AML-193 (cell line): ENCODE results near the gene DAZ4.
"Not testable (repeated sequence)": the region's sequence is repeated elsewhere in the genome, so short reads cannot be mapped to it uniquely, and the experiment has no call there.

Experiments used
- DNase-seq, 2 experiments: peaks; one replicate each; lab custom pipeline; 2025; lab: John Stamatoyannopoulos, UW

The DAZ4 gene, protein sequence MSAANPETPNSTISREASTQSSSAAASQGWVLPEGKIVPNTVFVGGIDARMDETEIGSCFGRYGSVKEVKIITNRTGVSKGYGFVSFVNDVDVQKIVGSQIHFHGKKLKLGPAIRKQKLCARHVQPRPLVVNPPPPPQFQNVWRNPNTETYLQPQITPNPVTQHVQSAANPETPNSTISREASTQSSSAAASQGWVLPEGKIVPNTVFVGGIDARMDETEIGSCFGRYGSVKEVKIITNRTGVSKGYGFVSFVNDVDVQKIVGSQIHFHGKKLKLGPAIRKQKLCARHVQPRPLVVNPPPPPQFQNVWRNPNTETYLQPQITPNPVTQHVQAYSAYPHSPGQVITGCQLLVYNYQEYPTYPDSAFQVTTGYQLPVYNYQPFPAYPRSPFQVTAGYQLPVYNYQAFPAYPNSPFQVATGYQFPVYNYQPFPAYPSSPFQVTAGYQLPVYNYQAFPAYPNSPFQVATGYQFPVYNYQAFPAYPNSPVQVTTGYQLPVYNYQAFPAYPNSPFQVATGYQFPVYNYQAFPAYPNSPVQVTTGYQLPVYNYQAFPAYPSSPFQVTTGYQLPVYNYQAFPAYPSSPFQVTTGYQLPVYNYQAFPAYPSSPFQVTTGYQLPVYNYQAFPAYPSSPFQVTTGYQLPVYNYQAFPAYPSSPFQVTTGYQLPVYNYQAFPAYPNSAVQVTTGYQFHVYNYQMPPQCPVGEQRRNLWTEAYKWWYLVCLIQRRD

DNA sequence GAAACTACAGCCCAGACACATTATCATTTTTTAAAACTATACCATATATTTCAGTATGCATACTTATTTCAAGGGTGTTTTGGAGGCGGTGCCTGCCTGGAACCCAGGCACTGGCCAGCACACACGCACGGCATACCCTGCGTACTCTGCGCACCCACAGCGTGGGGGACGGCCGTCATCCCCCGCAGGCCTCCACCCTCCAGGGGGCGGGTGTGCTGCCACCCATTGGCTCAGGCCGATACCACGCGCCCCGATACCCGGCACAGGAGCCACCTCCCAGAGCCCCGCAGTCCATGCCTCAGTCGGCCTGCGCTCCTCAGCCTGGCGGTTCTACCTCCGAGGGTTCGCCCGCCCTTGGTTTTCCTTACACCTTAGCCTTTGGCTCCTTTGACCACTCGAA, at the start of gene DAZ4:
DAZ4 (plus strand) TSS at position 301 of the 400 bp plus-strand sequence. CDS start 208 bp downstream, outside the sequence.
- DNase-seq: not testable (repeated sequence)

- not testable (repeated sequence) for DNase-seq
These were observed 20.4 kb upstream of the DAZ4 start, which contains the start of gene DAZ3 for GRCh38 chrY:24813293-24813692. TSS of gene DAZ3 (minus strand) at chrY:24813393. CDS start at chrY:24813185, 208 bp downstream.

DNA sequence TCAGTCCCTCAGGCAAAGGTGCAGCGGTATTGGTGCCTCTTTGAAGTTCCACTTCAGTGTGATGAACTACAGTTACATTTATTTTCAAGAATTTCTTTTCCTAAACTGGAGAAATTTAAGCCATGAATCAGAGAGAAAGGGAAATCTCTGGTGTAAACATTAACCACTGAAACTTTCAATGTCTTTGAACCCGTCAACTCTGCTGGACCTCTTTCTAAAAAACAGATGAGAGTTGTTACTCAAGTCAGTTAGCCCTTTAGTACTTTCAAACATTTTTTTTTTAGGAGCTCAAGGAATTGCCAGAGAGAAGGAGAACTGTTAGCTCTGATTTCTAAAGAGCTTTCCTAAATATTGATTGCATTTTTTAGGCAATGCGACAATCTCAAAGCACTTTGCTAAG, 11.9 kb upstream of the DAZ4 start:
- not testable (repeated sequence) for DNase-seq

GRCh38 chrY:24824184-24824879, 9.4 kb upstream of the DAZ4 start:
- not testable (repeated sequence) for DNase-seq

GRCh38 chrY:24825069-24825468, 8.7 kb upstream of the DAZ4 start:
- DNase-seq: not testable (repeated sequence)
